Measurements from ENCODE around the gene ZHX3. TPM values are rescaled to one million over a fixed set of nuclear protein-coding genes. Genes with fewer than 3 reads are reported as not detected.

Gene ZHX3
- total and polyA plus RNA-seq, 2 of the 13 experiments (the other 11 are each of a cell fraction or from before 2014, with no cell fraction given) = 8.4 to 11.7 TPM

DNA sequence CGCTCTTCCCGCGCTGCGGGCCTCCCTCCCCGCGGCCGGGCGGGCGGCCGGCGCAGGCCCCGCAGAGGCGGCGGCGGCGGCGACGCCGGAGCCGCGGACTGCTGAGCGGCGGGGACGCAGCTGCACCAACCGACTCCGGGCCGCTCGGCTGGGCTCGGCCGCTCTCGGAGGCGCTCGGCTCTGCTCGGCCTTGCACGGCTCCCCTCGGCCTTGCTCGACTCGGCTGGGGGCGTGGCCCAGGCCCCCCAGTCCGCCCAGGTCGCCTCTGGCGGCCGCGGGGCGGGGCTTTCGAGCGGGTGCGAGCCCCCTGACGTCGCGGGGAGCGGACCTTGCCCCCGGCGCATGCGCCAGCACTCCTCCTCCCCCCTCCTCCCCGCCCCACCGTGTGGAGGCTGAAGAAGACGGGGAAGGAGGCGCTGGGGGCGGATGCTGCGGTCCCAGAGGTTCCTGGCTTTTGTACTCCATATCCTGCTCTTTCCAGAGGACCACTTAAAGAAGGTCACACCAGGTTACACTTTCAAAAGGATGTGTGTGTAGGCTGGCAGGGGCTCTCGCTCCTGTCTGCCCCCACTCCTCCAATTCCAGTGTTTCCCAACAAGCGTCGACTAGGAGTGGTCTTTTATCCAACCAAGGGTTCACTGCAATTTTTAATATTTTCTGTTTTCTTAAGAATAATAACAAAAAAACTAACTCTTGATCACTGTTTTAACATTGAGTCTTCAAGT lies at the start of gene ZHX3 (continued):
- TF ChIP-seq, protein P1, sequence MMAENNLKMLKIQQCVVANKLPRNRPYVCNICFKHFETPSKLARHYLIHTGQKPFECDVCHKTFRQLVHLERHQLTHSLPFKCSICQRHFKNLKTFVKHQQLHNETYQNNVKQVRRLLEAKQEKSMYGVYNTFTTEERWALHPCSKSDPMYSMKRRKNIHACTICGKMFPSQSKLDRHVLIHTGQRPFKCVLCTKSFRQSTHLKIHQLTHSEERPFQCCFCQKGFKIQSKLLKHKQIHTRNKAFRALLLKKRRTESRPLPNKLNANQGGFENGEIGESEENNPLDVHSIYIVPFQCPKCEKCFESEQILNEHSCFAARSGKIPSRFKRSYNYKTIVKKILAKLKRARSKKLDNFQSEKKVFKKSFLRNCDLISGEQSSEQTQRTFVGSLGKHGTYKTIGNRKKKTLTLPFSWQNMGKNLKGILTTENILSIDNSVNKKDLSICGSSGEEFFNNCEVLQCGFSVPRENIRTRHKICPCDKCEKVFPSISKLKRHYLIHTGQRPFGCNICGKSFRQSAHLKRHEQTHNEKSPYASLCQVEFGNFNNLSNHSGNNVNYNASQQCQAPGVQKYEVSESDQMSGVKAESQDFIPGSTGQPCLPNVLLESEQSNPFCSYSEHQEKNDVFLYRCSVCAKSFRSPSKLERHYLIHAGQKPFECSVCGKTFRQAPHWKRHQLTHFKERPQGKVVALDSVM (CRISPR knock-in tag; IDR thresholded peaks at IDR 0.05) = peak; percentile 75; the same call in 1 of the 2 replicates
- TF ChIP-seq, protein P2, sequence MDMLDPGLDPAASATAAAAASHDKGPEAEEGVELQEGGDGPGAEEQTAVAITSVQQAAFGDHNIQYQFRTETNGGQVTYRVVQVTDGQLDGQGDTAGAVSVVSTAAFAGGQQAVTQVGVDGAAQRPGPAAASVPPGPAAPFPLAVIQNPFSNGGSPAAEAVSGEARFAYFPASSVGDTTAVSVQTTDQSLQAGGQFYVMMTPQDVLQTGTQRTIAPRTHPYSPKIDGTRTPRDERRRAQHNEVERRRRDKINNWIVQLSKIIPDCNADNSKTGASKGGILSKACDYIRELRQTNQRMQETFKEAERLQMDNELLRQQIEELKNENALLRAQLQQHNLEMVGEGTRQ (IDR thresholded peaks at IDR 0.05; ENCODE audit: low read depth, low read length) = no peak
- TF ChIP-seq, protein P2 (CRISPR knock-in tag; IDR thresholded peaks at IDR 0.05; ENCODE audit: borderline replicate concordance) = no peak; the same call in 1 of the 2 replicates
- TF ChIP-seq, protein P3, sequence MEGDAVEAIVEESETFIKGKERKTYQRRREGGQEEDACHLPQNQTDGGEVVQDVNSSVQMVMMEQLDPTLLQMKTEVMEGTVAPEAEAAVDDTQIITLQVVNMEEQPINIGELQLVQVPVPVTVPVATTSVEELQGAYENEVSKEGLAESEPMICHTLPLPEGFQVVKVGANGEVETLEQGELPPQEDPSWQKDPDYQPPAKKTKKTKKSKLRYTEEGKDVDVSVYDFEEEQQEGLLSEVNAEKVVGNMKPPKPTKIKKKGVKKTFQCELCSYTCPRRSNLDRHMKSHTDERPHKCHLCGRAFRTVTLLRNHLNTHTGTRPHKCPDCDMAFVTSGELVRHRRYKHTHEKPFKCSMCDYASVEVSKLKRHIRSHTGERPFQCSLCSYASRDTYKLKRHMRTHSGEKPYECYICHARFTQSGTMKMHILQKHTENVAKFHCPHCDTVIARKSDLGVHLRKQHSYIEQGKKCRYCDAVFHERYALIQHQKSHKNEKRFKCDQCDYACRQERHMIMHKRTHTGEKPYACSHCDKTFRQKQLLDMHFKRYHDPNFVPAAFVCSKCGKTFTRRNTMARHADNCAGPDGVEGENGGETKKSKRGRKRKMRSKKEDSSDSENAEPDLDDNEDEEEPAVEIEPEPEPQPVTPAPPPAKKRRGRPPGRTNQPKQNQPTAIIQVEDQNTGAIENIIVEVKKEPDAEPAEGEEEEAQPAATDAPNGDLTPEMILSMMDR (CRISPR knock-in tag; IDR thresholded peaks at IDR 0.05) = 0 out of 2 replicates have a peak, but pooled peaks have one; percentile 14
- TF ChIP-seq SOX5 (CRISPR knock-in tag; IDR thresholded peaks at IDR 0.05; ENCODE audit: borderline replicate concordance) = no peak
- 0 out of 2 replicates have a peak, but pooled peaks have one; percentile 6 for TF ChIP-seq MED1 (CRISPR knock-in tag; IDR thresholded peaks at IDR 0.05)
- 0 out of 2 replicates have a peak, but pooled peaks have one; percentile 73 for TF ChIP-seq CHCHD3 (CRISPR knock-in tag; IDR thresholded peaks at IDR 0.05)
- TF ChIP-seq SSRP1 (CRISPR knock-in tag; IDR thresholded peaks at IDR 0.05) = no peak
- TF ChIP-seq, protein P4, sequence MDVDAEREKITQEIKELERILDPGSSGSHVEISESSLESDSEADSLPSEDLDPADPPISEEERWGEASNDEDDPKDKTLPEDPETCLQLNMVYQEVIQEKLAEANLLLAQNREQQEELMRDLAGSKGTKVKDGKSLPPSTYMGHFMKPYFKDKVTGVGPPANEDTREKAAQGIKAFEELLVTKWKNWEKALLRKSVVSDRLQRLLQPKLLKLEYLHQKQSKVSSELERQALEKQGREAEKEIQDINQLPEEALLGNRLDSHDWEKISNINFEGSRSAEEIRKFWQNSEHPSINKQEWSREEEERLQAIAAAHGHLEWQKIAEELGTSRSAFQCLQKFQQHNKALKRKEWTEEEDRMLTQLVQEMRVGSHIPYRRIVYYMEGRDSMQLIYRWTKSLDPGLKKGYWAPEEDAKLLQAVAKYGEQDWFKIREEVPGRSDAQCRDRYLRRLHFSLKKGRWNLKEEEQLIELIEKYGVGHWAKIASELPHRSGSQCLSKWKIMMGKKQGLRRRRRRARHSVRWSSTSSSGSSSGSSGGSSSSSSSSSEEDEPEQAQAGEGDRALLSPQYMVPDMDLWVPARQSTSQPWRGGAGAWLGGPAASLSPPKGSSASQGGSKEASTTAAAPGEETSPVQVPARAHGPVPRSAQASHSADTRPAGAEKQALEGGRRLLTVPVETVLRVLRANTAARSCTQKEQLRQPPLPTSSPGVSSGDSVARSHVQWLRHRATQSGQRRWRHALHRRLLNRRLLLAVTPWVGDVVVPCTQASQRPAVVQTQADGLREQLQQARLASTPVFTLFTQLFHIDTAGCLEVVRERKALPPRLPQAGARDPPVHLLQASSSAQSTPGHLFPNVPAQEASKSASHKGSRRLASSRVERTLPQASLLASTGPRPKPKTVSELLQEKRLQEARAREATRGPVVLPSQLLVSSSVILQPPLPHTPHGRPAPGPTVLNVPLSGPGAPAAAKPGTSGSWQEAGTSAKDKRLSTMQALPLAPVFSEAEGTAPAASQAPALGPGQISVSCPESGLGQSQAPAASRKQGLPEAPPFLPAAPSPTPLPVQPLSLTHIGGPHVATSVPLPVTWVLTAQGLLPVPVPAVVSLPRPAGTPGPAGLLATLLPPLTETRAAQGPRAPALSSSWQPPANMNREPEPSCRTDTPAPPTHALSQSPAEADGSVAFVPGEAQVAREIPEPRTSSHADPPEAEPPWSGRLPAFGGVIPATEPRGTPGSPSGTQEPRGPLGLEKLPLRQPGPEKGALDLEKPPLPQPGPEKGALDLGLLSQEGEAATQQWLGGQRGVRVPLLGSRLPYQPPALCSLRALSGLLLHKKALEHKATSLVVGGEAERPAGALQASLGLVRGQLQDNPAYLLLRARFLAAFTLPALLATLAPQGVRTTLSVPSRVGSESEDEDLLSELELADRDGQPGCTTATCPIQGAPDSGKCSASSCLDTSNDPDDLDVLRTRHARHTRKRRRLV (CRISPR knock-in tag; IDR thresholded peaks at IDR 0.05) = 0 out of 2 replicates have a peak, but pooled peaks have one; percentile 30
- TF ChIP-seq ELF4 (CRISPR knock-in tag; IDR thresholded peaks at IDR 0.05; ENCODE audit: borderline replicate concordance) = no peak; the same call in 1 of the 2 replicates
